GM23248 (cell line): ENCODE measurements around the gene GPR39.

Experiments
- EZH2 ChIP-seq: fragments of 200-600 bp; sonication (generic); IDR thresholded peaks from 2 replicates; pipeline ENCODE4 v1.6.1; 2018; ENCODE audit warnings: antibody characterized with exemption, mild to moderate bottlenecking; ENCODE audit not compliant: insufficient read depth, poor library complexity, severe bottlenecking
- EZH2phosphoT487 ChIP-seq: fragments of 200-600 bp; sonication (generic); IDR thresholded peaks from 2 replicates; pipeline ENCODE4 v1.6.1; 2018; ENCODE audit warnings: antibody characterized with exemption, moderate library complexity, mild to moderate bottlenecking, low read depth; ENCODE audit not compliant: insufficient read depth

DNA sequence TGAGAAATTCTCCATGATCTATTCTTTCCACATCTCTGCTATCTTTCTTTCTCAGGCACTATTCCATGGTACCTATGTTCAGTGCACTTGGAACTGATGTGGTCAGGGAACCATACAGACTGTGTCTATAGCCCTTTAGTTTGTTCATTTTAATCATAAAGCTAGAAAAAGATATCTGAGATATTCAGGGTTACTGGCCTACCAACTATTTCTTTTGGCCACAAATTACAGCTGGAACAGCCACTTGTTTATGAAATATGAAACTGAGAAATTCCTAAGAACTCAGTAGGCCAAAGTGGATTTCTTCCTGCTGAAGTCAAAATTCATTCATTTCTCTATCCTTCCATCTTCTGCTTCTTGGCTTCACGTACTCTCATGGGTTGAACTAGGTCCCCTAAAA, 276.2 kb downstream of the GPR39 start:
- TF ChIP-seq EZH2: no peak
- no peak for TF ChIP-seq EZH2phosphoT487
